GM23248 (cell line): ENCODE results near the gene TPD52L2. TPM values are rescaled to one million over a fixed set of nuclear protein-coding genes. Genes with fewer than 3 reads are reported as not detected.
"Not testable (repeated sequence)": the region's sequence is repeated elsewhere in the genome, so short reads cannot be mapped to it uniquely, and the experiment has no call there.

ENCODE experiments used
- DNase-seq: peaks from one replicate; pipeline ENCODE4 v3.0.0-alpha.2; 2015
- H2AFZ ChIP-seq: fragments of 200-600 bp; sonication (generic); 2 replicates; pipeline ENCODE4 v1.6.1; 2016; ENCODE audit warnings: antibody characterized with exemption
- H3F3A ChIP-seq: fragments of 200-600 bp; sonication (generic); 2 replicates; pipeline ENCODE4 v1.6.1; 2016; ENCODE audit warnings: mild to moderate bottlenecking, antibody characterized with exemption, mixed run types; ENCODE audit not compliant: insufficient read depth
- H3K27ac ChIP-seq: fragments of 200-600 bp; sonication (generic); 2 replicates; pipeline ENCODE4 v1.5.1; 2016; ENCODE audit warnings: mild to moderate bottlenecking
- H3K27me3 ChIP-seq: fragments of 200-600 bp; sonication (generic); replicated peaks from 2 replicates; pipeline ENCODE4 v1.6.1; 2016; ENCODE audit warnings: mild to moderate bottlenecking; ENCODE audit not compliant: insufficient read depth
- H3K36me3 ChIP-seq: fragments of 200-600 bp; sonication (generic); 2 replicates; pipeline ENCODE4 v1.6.1; 2016; ENCODE audit warnings: low read depth, mild to moderate bottlenecking
- H3K4me1 ChIP-seq: fragments of 200-600 bp; sonication (generic); 2 replicates; pipeline ENCODE4 v1.6.1; 2016; ENCODE audit warnings: mild to moderate bottlenecking; ENCODE audit not compliant: insufficient read depth
- H3K4me2 ChIP-seq: fragments of 200-600 bp; sonication (generic); one replicate; pipeline ENCODE4 v1.6.1; 2016; ENCODE audit warnings: mild to moderate bottlenecking; ENCODE audit not compliant: unreplicated experiment
- H3K4me3 ChIP-seq: fragments of 200-600 bp; sonication (generic); 2 replicates; pipeline ENCODE4 v1.5.1; 2016; ENCODE audit warnings: mild to moderate bottlenecking
- H3K79me2 ChIP-seq: fragments of 200-600 bp; sonication (generic); 2 replicates; pipeline ENCODE4 v1.6.1; 2016; ENCODE audit warnings: mild to moderate bottlenecking; ENCODE audit not compliant: insufficient read depth
- H3K9ac ChIP-seq: fragments of 200-600 bp; sonication (generic); 2 replicates; pipeline ENCODE4 v1.6.1; 2016; ENCODE audit warnings: mild to moderate bottlenecking
- H3K9me2 ChIP-seq: fragments of 200-600 bp; sonication (generic); 2 replicates; pipeline ENCODE4 v1.6.1; 2016; ENCODE audit warnings: mixed run types, mild to moderate bottlenecking, moderate library complexity; ENCODE audit not compliant: insufficient read depth
- H3K9me3 ChIP-seq: fragments of 200-600 bp; sonication (generic); one replicate; pipeline ENCODE4 v1.6.1; 2017; ENCODE audit warnings: low read depth
- H4K20me1 ChIP-seq: fragments of 200-600 bp; sonication (generic); 2 replicates; pipeline ENCODE4 v1.6.0; 2016; ENCODE audit not compliant: insufficient read depth
- EZH2 ChIP-seq: fragments of 200-600 bp; sonication (generic); IDR thresholded peaks from 2 replicates; pipeline ENCODE4 v1.6.1; 2018; ENCODE audit warnings: antibody characterized with exemption, mild to moderate bottlenecking; ENCODE audit not compliant: insufficient read depth, poor library complexity, severe bottlenecking
- EZH2phosphoT487 ChIP-seq: fragments of 200-600 bp; sonication (generic); IDR thresholded peaks from 2 replicates; pipeline ENCODE4 v1.6.1; 2018; ENCODE audit warnings: antibody characterized with exemption, moderate library complexity, mild to moderate bottlenecking, low read depth; ENCODE audit not compliant: insufficient read depth
- WGBS, 2 experiments: methylation state at CpG; one replicate each; pipeline ENCODE4 v1.1.6; 2015 to 2017; ENCODE audit warnings: low lambda C conversion rate in 2 of 2, low coverage in 1 of 2; ENCODE audit errors: missing lambda C conversion rate in 2 of 2; 5-methylcytosine and 5-hydroxymethylcytosine counted together
- in situ Hi-C: fragments of 300-500 bp; cut with MboI; formaldehyde crosslinking; loops from 2 replicates; pipeline ENCODE4 v1.15.0; 2020
- polyA plus RNA-seq: library from polyadenylated mRNA; unstranded; fragments of >200 nt; fragmentation: Nextera tagmentation; extraction: Ambion mirVana; gene quantifications from 2 replicates; pipeline ENCODE4 v1.2.1, GENCODE V29; 2016
- total RNA-seq: library from RNA; depleted of rRNA; stranded (reverse); fragments of >200 nt; shearing (Covaris generic); gene quantifications from 2 replicates; pipeline ENCODE4 v1.2.3, GENCODE V29; 2014

The TPD52L2 gene
- total and polyA plus RNA-seq, 2 experiments from 2014 or later: 214 to 220 TPM

DNA sequence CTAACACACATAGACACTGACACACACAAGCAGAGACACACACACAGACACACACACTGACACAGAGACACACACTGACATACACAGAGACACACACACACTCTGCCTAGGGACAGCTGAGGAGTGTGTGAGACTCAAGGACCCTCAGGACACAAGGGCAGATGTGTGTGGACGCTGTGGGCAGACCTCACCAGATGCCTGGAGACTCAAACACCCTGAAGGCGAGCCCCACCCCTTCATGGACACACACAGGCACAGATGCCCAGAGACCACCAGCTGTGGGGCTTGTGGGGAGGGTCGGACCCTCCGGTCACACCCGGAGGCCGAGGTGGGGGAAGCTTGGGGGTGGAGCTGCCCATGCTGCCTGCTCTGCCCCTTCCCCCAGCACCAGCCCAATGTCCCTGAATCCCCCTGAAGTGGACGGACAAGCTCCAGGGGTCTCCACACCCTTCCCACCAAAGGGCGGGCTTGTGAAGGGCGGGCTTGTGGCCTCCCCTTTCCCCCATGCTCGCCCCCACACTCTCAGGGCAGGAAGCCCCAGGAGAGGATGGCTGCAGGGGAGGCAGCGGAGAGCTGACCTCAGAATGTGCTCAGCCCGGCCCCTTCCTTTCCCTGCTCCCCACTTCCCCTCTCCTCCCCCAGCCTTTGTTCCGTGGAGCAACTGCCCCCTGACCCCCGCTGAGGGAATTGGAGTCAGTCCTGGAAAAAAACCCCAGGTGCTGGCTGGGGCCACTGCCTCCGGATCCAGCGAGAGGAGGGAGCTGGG lies 17.6 kb upstream of the TPD52L2 start:
- H3K4me2 ChIP-seq: no peak overlapping the region
- H3K9me2 ChIP-seq: no peaks in the 10 kb centered on the region
- in situ Hi-C loops: no loop called here
- no peak overlapping the region for H3K27ac ChIP-seq
- H3K9me3 ChIP-seq: no peaks in the 10 kb centered on the region
- H3K36me3 ChIP-seq: no peaks in the 10 kb centered on the region
- no peak overlapping the region for H3K4me3 ChIP-seq
- no peaks in the 10 kb centered on the region for H3F3A ChIP-seq
- H4K20me1 ChIP-seq: no peaks in the 10 kb centered on the region
- peaks cover 5% of the 10 kb centered on the region; the same call in 1 of the 2 replicates for H3K27me3 ChIP-seq
- no peaks in the 10 kb centered on the region for H3K79me2 ChIP-seq
- 10 to 23% methylated on average over 10 to 12 of the region's 16 CpGs for WGBS, 2 experiments
- H3K4me1 ChIP-seq: peaks cover 7% of the 10 kb centered on the region; the same call in 1 of the 2 replicates
- DNase-seq: no peak
- TF ChIP-seq EZH2phosphoT487 (no peak), EZH2 (no peak)
- no peak overlapping the region for H2AFZ ChIP-seq
- no peak overlapping the region for H3K9ac ChIP-seq

DNA sequence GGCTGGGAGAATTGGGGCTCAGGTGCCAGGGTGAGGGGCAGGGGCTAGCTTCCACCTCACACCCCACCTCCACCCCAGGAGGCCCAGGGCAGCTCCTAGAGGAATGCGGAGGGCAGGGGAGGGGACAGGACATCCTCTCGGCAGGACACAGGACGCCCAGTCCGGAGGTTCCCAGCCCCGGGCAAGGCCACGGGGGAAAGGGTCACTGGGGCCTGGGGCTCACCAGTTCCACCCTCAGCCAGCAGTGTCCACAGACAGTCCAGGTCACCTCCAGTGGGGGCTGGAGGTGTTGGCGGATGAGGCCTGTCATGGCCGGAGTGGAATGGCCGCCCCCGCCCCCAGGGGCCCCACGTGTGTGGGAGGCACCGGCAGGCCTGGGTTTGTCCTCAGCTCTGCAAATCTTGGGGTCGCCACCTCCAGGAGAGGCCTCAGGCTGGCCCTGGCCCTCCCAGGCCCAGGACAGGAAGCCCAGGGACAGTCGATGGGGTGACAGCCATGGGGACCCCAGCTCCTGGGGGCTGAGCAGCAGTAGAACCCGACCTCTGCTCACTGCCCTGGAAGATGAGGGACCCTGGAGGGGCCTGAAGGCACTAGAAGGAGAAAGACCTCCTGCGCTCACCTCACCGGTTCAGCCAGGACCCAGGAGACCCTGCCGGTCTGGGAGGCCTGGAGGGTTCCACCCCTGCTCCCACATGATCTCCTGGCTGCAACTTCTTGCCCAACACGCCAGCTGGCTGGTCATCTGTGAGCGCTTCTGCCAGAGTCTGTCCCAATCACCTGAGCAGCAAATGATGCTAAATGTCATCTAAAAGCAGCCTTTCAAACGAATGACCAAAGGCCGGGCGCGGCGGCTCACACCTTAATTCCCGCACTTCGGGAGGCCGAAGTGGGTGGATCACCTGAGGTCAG lies 16.8 kb upstream of the TPD52L2 start:
- no peak overlapping the region for H3K4me2 ChIP-seq
- H3K9ac ChIP-seq: no peak overlapping the region
- H3F3A ChIP-seq: no peaks in the 10 kb centered on the region
- no peak for TF ChIP-seq EZH2phosphoT487
- no peak for TF ChIP-seq EZH2
- H4K20me1 ChIP-seq: no peaks in the 10 kb centered on the region
- H3K36me3 ChIP-seq: no peaks in the 10 kb centered on the region
- no peak overlapping the region for H3K4me3 ChIP-seq
- H3K4me1 ChIP-seq: peaks cover 7% of the 10 kb centered on the region; the same call in 1 of the 2 replicates
- H3K79me2 ChIP-seq: no peaks in the 10 kb centered on the region
- no peak overlapping the region for H3K27ac ChIP-seq
- H3K27me3 ChIP-seq: no peaks in the 10 kb centered on the region; the same call in 1 of the 2 replicates
- DNase-seq: no peak
- H3K9me2 ChIP-seq: no peaks in the 10 kb centered on the region
- H2AFZ ChIP-seq: no peak overlapping the region
- 51 to 54% methylated on average over 25 to 28 of the region's 28 CpGs for WGBS, 2 experiments
- in situ Hi-C loops: no loop called here
- H3K9me3 ChIP-seq: no peaks in the 10 kb centered on the region

DNA sequence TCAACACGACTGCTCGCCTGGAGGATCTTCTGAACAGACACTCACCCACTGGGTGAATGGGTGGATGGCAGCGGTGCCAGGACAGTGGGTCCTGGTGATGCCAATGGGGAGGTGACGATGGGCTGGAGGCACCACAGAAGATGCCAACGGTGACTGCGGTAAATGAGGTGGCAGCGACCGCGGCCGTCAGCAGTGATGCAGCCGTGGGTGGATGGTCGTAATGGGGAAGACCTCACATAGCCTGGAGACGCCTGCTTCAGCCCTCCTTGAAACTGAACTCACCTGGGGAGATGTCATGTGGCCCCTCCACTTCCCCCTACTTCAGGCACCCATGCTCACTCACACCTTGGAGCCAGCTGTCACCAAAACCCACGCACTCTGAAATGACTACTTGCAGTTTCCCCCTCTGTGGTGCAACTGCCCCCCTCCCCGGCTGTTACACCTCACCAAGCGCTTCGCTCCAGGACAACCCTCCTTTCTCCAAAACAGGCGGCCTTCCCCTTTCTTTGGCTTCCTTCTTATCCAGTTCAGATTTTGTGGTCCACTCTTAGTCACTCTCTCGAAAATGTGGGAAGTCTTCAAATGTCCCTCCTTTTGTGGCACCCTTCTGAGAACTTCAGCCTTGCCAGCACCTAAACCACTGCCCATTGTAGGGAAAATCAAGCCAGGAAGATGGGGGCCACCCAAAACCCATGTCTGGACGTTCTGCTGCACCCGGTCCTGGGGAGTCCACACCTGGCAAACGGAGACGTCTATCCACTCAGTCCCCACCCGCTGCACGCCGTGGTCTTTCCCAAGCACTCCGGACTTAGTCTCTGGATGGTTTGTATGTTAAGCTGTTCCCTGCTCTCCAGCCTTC lies 14.2 kb upstream of the TPD52L2 start:
- Histone ChIP-seq H2AFZ (no peak overlapping the region), H3K4me2 (no peak overlapping the region), H3K4me3 (no peak overlapping the region), H3K9me3 (no peaks in the 10 kb centered on the region), H4K20me1 (no peaks in the 10 kb centered on the region), H3K36me3 (no peaks in the 10 kb centered on the region), H3K27ac (no peak overlapping the region), H3K9me2 (no peaks in the 10 kb centered on the region), H3K27me3 (peaks cover 1% of the 10 kb centered on the region; the same call in 1 of the 2 replicates), H3F3A (no peaks in the 10 kb centered on the region), H3K4me1 (peaks cover 7% of the 10 kb centered on the region; the same call in 1 of the 2 replicates), H3K79me2 (no peaks in the 10 kb centered on the region), H3K9ac (no peak overlapping the region)
- in situ Hi-C loops: no loop called here
- 60 to 61% methylated on average over 26 to 27 of the region's 27 CpGs for WGBS, 2 experiments
- DNase-seq: no peak
- TF ChIP-seq EZH2 (no peak), EZH2phosphoT487 (no peak)

DNA sequence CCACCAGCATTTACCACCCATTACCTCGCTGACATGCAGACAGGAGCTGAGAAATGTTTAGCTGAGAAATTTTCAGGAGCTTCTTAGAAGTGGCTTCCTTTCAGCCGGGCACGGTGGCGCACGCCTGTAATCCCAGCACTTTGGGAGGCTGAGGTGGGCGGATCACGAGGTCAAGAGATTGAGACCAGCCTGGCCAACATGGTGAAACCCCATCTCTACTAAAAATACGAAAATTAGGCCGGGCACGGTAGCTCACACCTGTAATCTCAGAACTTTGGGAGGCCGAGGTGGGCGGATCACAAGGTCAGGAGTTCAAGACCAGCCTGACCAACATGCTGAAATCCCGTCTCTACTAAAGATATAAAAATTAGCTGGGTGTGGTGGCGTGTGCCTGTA lies 13.5 kb upstream of the TPD52L2 start:
- H2AFZ ChIP-seq, H3K4me1 ChIP-seq, H3K9me3 ChIP-seq, H3K27me3 ChIP-seq, H3K36me3 ChIP-seq, DNase-seq, H3K9me2 ChIP-seq, H3K9ac ChIP-seq, H3K79me2 ChIP-seq, H4K20me1 ChIP-seq, H3F3A ChIP-seq, in situ Hi-C loops, H3K4me3 ChIP-seq, H3K4me2 ChIP-seq, H3K27ac ChIP-seq: not testable (repeated sequence)
- WGBS, 2 experiments: 77 to 84% methylated on average over 14 of the region's 14 CpGs

DNA sequence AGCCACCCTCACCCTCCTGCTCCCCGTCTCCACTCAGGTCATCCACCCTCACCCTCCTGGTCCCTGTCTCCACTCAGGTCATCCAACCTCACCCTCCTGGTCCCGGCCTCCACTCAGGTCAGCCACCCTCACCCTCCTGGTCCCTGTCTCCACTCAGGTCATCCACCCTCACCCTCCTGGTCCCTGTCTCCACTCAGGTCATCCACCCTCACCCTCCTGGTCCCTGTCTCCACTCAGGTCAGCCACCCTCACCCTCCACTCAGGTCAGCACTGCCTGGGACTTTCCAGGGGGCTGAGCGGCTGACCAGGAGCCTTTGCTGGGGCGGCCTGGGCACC lies 11.4 kb upstream of the TPD52L2 start:
- H3K27ac ChIP-seq, H3K9me3 ChIP-seq, DNase-seq, H3K9ac ChIP-seq, H3K9me2 ChIP-seq, H2AFZ ChIP-seq, H3K36me3 ChIP-seq, H3K4me3 ChIP-seq, H3K79me2 ChIP-seq, H4K20me1 ChIP-seq, in situ Hi-C loops, H3K4me1 ChIP-seq, H3K4me2 ChIP-seq, H3F3A ChIP-seq: not testable (repeated sequence)
- WGBS, 2 experiments: 87 to 91% methylated on average over 4 of the region's 4 CpGs
- H3K27me3 ChIP-seq: peaks cover 10% of the 10 kb centered on the region; the same call in 1 of the 2 replicates
